NCI-H1694 (cell line): Measurements from ENCODE around the gene PIK3CB.
"Not testable (repeated sequence)": the region's sequence is repeated elsewhere in the genome, so short reads cannot be mapped to it uniquely, and the experiment has no call there.

Experiments
- DNase-seq: peaks from one replicate; lab custom pipeline; 2025; lab: John Stamatoyannopoulos, UW

The PIK3CB gene

GRCh38 chr3:138747225-138747624 lies 87.5 kb downstream of the PIK3CB start:
- DNase-seq: peak; percentile 51

GRCh38 chr3:138740072-138740471 lies 94.7 kb downstream of the PIK3CB start:
- no peak for DNase-seq

- DNase-seq: no peak
These were observed 102.3 kb downstream of the PIK3CB start for GRCh38 chr3:138732456-138732855.

GRCh38 chr3:138726946-138727730 lies 107.6 kb downstream of the PIK3CB start:
- DNase-seq: no peak

- not testable (repeated sequence) for DNase-seq
These were observed 108.7 kb downstream of the PIK3CB start for GRCh38 chr3:138726042-138726441.

GRCh38 chr3:138725116-138725515 lies 109.6 kb downstream of the PIK3CB start:
- no peak for DNase-seq

- DNase-seq: no peak
These were observed 110.3 kb downstream of the PIK3CB start for GRCh38 chr3:138724443-138724842.

GRCh38 chr3:138718849-138719248 lies 115.9 kb downstream of the PIK3CB start:
- no peak for DNase-seq

- DNase-seq: no peak
These were observed 117.4 kb downstream of the PIK3CB start for GRCh38 chr3:138717348-138717747.

- DNase-seq: no peak
These were observed 122.6 kb downstream of the PIK3CB start for GRCh38 chr3:138712086-138712485.

- no peak for DNase-seq
These were observed 129.1 kb downstream of the PIK3CB start for GRCh38 chr3:138705675-138706074.

- DNase-seq: no peak
These were observed 137.9 kb downstream of the PIK3CB start for GRCh38 chr3:138696666-138697370.

GRCh38 chr3:138694287-138695007 lies 140.3 kb downstream of the PIK3CB start:
- DNase-seq: no peak

GRCh38 chr3:138692152-138692551 lies 142.6 kb downstream of the PIK3CB start:
- no peak for DNase-seq

GRCh38 chr3:138691351-138691750 lies 143.4 kb downstream of the PIK3CB start:
- no peak for DNase-seq

- DNase-seq: no peak
These were observed 144.7 kb downstream of the PIK3CB start for GRCh38 chr3:138690036-138690435.

- no peak for DNase-seq
These were observed 145.8 kb downstream of the PIK3CB start for GRCh38 chr3:138688871-138689299.

GRCh38 chr3:138687236-138687635 lies 147.5 kb downstream of the PIK3CB start:
- DNase-seq: no peak

- DNase-seq: no peak
These were observed 147.9 kb downstream of the PIK3CB start for GRCh38 chr3:138686771-138687221.

- DNase-seq: no peak
These were observed 150.3 kb downstream of the PIK3CB start for GRCh38 chr3:138684396-138684795.

- no peak for DNase-seq
These were observed 152.1 kb downstream of the PIK3CB start for GRCh38 chr3:138682648-138683047.

- DNase-seq: no peak
These were observed 153.1 kb downstream of the PIK3CB start for GRCh38 chr3:138681463-138682220.
